Tibial nerve (tissue), 4 donors: ENCODE measurements around the gene ZBTB20. TPM values are rescaled to one million over a fixed set of nuclear protein-coding genes. Genes with fewer than 3 reads are reported as not detected.

ENCODE experiments used
- DNase-seq, 2 donors: peaks; one replicate each; pipeline ENCODE4 v3.0.0-alpha.2; 2019; ENCODE audit warnings: low spot score in 2 of 2
- H3K27ac ChIP-seq, 4 donors: fragments of 200-600 bp; sonication (generic) in 3 of 4; one replicate each; pipeline ENCODE4 v1.5.1; 2017 to 2019; ENCODE audit warnings: mild to moderate bottlenecking in 1 of 4
- H3K27me3 ChIP-seq, 2 donors: fragments of 200-600 bp; sonication (generic) in 1 of 2; one replicate each; pipeline versions ENCODE4 v1.5.1 to v1.6.0; 2017 to 2019
- H3K36me3 ChIP-seq, 3 donors: fragments of 200-600 bp; sonication (generic); one replicate each; pipeline ENCODE4 v1.5.1; 2018 to 2019
- H3K4me1 ChIP-seq, 4 donors: fragments of 200-600 bp; sonication (generic) in 3 of 4; one replicate each; pipeline ENCODE4 v1.5.1; 2017 to 2019
- H3K4me3 ChIP-seq, 4 donors: fragments of 200-600 bp; sonication (generic) in 3 of 4; one replicate each; pipeline ENCODE4 v1.5.1; 2017 to 2019; ENCODE audit warnings: mild to moderate bottlenecking in 1 of 4, moderate library complexity in 1 of 4
- H3K9me3 ChIP-seq, 4 donors: fragments of 200-600 bp; sonication (generic) in 3 of 4; one replicate each; pipeline ENCODE4 v1.5.1; 2017 to 2019
- EP300 ChIP-seq, 2 donors: sonication (generic); formaldehyde crosslinking; IDR thresholded peaks; one replicate each; pipeline ENCODE4 v1.6.1; 2017; ENCODE audit warnings: antibody characterized with exemption in 2 of 2, mild to moderate bottlenecking in 1 of 2
- POLR2A ChIP-seq, 2 donors: fragments of 450-650 bp; IDR thresholded peaks; one replicate each; pipeline ENCODE4 v1.6.1; 2017; ENCODE audit warnings: antibody characterized with exemption in 2 of 2, mild to moderate bottlenecking in 2 of 2, moderate library complexity in 2 of 2
- WGBS, 2 donors: methylation state at CpG; one replicate each; pipeline ENCODE4 v1.1.5; 2018; 5-methylcytosine and 5-hydroxymethylcytosine counted together
- total RNA-seq, 4 donors: library from RNA; depleted of rRNA; stranded (reverse); fragments of >200 nt; gene quantifications; one replicate each; pipeline ENCODE4 v1.1.0, GENCODE V29; 2016
- TF ChIP-seq, protein P1 (sequence below), 5 experiments: fragments of 200-600 bp in 3 of 5; fragments of 450-650 bp in 2 of 5; sonication (generic) in 3 of 5; IDR thresholded peaks; one replicate each; pipeline ENCODE4 v1.5.1; 2016 to 2019; ENCODE audit warnings: antibody characterized with exemption in 5 of 5, mild to moderate bottlenecking in 3 of 5, moderate library complexity in 2 of 5

The ZBTB20 gene
- total RNA-seq, 4 donors from 2014 or later, result 63.3 to 127 (median 102) TPM

DNA sequence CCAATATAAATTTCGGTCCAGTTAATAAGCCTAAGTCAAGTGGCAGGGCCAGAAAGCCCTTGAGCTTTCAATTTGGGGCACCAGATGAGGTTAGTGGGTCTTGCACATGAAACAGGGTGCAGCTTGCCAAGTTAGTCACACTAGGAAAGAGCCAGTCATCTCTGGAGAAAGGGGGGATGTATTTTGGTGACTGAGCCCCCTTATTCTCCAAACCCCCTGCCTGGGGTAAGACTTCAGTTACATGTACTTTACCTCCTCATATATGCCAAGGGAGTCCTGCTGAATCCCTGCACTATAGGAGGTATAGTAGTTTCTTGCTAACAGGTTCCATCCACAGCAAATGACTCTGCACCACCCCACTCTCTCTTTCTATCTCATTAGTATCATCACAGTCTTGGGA lies 790.6 kb downstream of the ZBTB20 start:
- no peak overlapping the region for H3K4me3 ChIP-seq
- DNase-seq, result no peak
- peaks cover 0 to 11% (median 0%) of the 10 kb centered on the region in 4 donors for H3K4me1 ChIP-seq
- TF ChIP-seq, protein P1, sequence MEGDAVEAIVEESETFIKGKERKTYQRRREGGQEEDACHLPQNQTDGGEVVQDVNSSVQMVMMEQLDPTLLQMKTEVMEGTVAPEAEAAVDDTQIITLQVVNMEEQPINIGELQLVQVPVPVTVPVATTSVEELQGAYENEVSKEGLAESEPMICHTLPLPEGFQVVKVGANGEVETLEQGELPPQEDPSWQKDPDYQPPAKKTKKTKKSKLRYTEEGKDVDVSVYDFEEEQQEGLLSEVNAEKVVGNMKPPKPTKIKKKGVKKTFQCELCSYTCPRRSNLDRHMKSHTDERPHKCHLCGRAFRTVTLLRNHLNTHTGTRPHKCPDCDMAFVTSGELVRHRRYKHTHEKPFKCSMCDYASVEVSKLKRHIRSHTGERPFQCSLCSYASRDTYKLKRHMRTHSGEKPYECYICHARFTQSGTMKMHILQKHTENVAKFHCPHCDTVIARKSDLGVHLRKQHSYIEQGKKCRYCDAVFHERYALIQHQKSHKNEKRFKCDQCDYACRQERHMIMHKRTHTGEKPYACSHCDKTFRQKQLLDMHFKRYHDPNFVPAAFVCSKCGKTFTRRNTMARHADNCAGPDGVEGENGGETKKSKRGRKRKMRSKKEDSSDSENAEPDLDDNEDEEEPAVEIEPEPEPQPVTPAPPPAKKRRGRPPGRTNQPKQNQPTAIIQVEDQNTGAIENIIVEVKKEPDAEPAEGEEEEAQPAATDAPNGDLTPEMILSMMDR (IDR thresholded peaks at IDR 0.05), result no peak
- no peak for TF ChIP-seq EP300 (IDR thresholded peaks at IDR 0.05)
- no peak for TF ChIP-seq POLR2A (IDR thresholded peaks at IDR 0.05)
- H3K36me3 ChIP-seq, result peaks cover 0 to 6% (median 0%) of the 10 kb centered on the region in 3 donors
- no peaks in the 10 kb centered on the region for H3K27me3 ChIP-seq
- no peaks in the 10 kb centered on the region for H3K9me3 ChIP-seq
- WGBS, 2 donors, result 66 to 75% methylated on average over 1 of the region's 1 CpG
- H3K27ac ChIP-seq, result no peak overlapping the region

DNA sequence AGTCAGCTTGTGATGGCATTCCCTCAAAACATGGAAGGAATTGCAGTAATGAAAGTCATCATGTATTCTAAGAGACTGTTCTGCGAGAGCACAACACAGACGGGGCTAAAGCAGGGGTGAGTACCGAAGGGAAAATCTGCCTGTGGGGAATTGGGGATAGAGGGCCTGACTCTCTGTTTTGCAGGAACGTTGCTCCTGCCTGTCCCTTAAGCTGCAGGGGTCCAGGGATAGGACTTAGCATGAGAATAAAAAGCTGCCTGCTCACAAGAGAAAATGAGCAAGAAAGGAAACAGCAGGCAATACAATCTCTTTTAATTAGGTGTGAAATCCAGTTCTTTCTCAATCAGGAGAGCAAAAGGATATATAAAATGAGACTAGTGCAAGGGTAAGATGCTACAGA lies 791.0 kb downstream of the ZBTB20 start:
- no peaks in the 10 kb centered on the region for H3K27me3 ChIP-seq
- TF ChIP-seq, protein P1 (IDR thresholded peaks at IDR 0.05), result no peak
- TF ChIP-seq EP300 (IDR thresholded peaks at IDR 0.05) (no peak), POLR2A (IDR thresholded peaks at IDR 0.05) (no peak)
- H3K4me1 ChIP-seq, result peaks cover 0 to 11% (median 0%) of the 10 kb centered on the region in 4 donors
- no peak overlapping the region for H3K4me3 ChIP-seq
- H3K27ac ChIP-seq, result no peak overlapping the region
- DNase-seq, result no peak
- no peaks in the 10 kb centered on the region for H3K9me3 ChIP-seq
- WGBS, 2 donors, result 43 to 49% methylated on average over 4 of the region's 4 CpGs
- H3K36me3 ChIP-seq, result peaks cover 0 to 11% (median 3%) of the 10 kb centered on the region in 3 donors

DNA sequence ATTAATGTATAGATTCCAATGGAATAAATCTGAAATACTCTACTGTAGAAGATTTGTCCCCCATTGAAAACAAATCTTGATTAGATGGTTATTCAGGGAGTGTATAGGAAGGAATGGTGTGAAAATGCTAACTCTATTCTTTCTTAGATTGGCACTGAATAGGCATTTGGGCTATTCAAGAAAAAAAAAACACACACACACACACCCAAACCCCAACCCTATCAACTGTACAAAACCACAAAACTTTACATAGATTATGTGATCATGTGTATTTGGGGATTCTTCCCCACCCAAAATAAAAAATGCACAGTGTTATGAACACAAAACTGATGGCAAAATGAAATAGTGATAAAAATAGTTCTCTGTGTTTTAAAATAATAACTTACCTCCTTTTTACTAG lies 791.4 kb downstream of the ZBTB20 start:
- Histone ChIP-seq H3K27ac (no peak overlapping the region), H3K4me3 (no peak overlapping the region), H3K4me1 (peaks cover 0 to 11% (median 0%) of the 10 kb centered on the region in 4 donors), H3K27me3 (no peaks in the 10 kb centered on the region), H3K9me3 (no peaks in the 10 kb centered on the region), H3K36me3 (peaks cover 0 to 15% (median 3%) of the 10 kb centered on the region in 3 donors)
- TF ChIP-seq EP300 (IDR thresholded peaks at IDR 0.05) (no peak), POLR2A (IDR thresholded peaks at IDR 0.05) (no peak)
- TF ChIP-seq, protein P1 (IDR thresholded peaks at IDR 0.05), result no peak
- no peak for DNase-seq

DNA sequence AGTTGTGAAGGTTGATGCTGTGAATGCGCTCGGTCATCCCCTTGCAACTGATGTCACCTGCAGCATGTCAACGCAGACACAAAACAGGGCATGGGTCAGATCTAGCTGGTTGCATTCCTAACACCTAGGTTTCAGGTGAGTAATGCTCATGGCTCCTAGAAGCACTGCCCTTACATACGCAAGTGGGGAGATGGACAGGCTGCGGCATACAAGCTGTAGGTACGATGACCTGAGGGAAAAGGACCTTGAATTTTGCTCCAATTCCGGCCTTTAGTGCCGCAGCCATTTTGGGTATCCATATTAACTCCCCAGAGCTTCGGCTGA lies 795.3 kb downstream of the ZBTB20 start:
- peaks cover 0 to 5% (median 0%) of the 10 kb centered on the region in 4 donors for H3K4me1 ChIP-seq
- WGBS, 2 donors, result 96 to 99% methylated on average over 9 of the region's 9 CpGs
- H3K9me3 ChIP-seq, result no peaks in the 10 kb centered on the region
- no peaks in the 10 kb centered on the region for H3K27me3 ChIP-seq
- H3K4me3 ChIP-seq, result no peak overlapping the region
- peaks cover 3 to 34% (median 9%) of the 10 kb centered on the region in 3 donors for H3K36me3 ChIP-seq
- TF ChIP-seq POLR2A (IDR thresholded peaks at IDR 0.05) (no peak), EP300 (IDR thresholded peaks at IDR 0.05) (no peak)
- TF ChIP-seq, protein P1 (IDR thresholded peaks at IDR 0.05), result no peak
- H3K27ac ChIP-seq, result no peak overlapping the region
- no peak for DNase-seq

DNA sequence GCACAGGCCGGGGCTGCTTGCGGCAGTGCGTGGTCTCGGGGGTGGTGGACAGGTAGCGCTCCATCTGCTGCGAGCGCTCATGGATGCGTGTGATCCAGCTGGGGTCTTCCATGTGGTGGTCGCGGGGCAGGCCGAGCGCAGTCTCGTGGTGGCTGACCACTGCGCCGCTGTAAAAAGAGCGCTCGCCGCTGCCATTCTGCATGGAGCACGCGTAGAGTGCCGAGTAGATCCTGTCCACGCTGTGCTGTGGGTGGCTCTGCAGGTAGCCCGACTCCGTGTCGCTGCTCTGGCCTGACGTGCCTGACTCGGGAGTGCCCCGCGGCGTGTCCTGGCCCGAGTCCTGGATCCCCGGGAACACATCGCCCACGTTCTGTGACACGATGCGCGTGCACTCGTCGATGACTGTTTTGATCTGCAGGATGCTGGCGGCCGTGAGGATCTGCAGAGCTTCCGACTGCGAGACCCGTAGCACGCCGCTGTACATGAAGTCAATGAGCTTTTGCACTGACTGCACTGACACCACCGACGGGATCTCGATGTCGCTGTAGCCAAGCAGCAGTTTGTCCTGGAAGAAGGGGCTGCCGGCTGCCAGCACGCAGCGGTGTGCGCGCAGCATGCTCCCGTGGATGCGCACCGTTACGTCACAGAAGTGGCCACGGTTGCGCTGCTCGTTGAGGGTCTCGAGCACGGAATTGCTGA lies 795.8 kb downstream of the ZBTB20 start:
- Histone ChIP-seq H3K36me3 (peaks cover 3 to 34% (median 9%) of the 10 kb centered on the region in 3 donors), H3K27me3 (no peaks in the 10 kb centered on the region), H3K27ac (no peak overlapping the region), H3K9me3 (no peaks in the 10 kb centered on the region), H3K4me3 (no peak overlapping the region), H3K4me1 (peaks cover 0 to 2% (median 0%) of the 10 kb centered on the region in 4 donors)
- no peak for DNase-seq
- WGBS, 2 donors, result 97 to 99% methylated on average over 63 of the region's 64 CpGs
- TF ChIP-seq, protein P1 (IDR thresholded peaks at IDR 0.05), result no peak
- TF ChIP-seq POLR2A (IDR thresholded peaks at IDR 0.05) (no peak), EP300 (IDR thresholded peaks at IDR 0.05) (no peak)
